ENCODE data around the gene ITCH.

GRCh38 chr20:34337982-34338726, 24.9 kb upstream of the ITCH start:
- no peak for TF ChIP-seq CTCF (IDR thresholded peaks at IDR 0.05)
- TF ChIP-seq POLR2A (IDR thresholded peaks at IDR 0.05), result no peak
- TF ChIP-seq POLR2AphosphoS5 (IDR thresholded peaks at IDR 0.05), result no peak
- no peak for TF ChIP-seq EP300 (IDR thresholded peaks at IDR 0.05; ENCODE audit: low read depth)

Data from transverse colon (tissue), 4 donors.